ENCODE results near the gene CLCF1.
"Not testable (repeated sequence)": the region's sequence is repeated elsewhere in the genome, so short reads cannot be mapped to it uniquely, and the experiment has no call there.

GRCh38 chr11:67403085-67403484, 29.7 kb upstream of the CLCF1 start:
- not testable (repeated sequence) for TF ChIP-seq CTCF (IDR thresholded peaks at IDR 0.05 in 2 of 3, conservative IDR thresholded peaks at IDR 0.05 in 1 of 3; ENCODE audit: control insufficient read depth in 2 of 3, extremely low read depth in 1 of 3, insufficient read depth in 1 of 3, low read depth in 3 of 3, low read length in 3 of 3); HDAC2 (IDR thresholded peaks at IDR 0.05); POLR2AphosphoS5 (IDR thresholded peaks at IDR 0.05; ENCODE audit: low read length); ZNF274 (IDR thresholded peaks at IDR 0.05; ENCODE audit: insufficient read depth, insufficient read length); ETV6 (conservative IDR thresholded peaks at IDR 0.05 in 1 of 2, IDR thresholded peaks at IDR 0.05 in 1 of 2; ENCODE audit: borderline replicate concordance in 1 of 2, low read depth in 1 of 2); POLR2A (IDR thresholded peaks at IDR 0.05; ENCODE audit: low read depth, low read length); EZH2 (IDR thresholded peaks at IDR 0.05; ENCODE audit: borderline replicate concordance, control insufficient read depth, low read depth, low read length); ATF3 (IDR thresholded peaks at IDR 0.05; ENCODE audit: borderline replicate concordance, extremely low read depth, low read depth, low read length); MXI1 (IDR thresholded peaks at IDR 0.05; ENCODE audit: low read depth, low read length)
